ENCODE results near the gene B4GALNT2.
"Not testable (repeated sequence)": the region's sequence is repeated elsewhere in the genome, so short reads cannot be mapped to it uniquely, and the experiment has no call there.

B4GALNT2 gene

GRCh38 chr17:49121696-49122292 is 10.8 kb upstream of the B4GALNT2 start:
- no peak for DNase-seq (ENCODE audit: low read depth in 2 of 2)

- no peak for DNase-seq (ENCODE audit: low read depth in 2 of 2)
Measured at GRCh38 chr17:49122566-49122965, 10.0 kb upstream of the B4GALNT2 start.

GRCh38 chr17:49123061-49123460 is 9.5 kb upstream of the B4GALNT2 start:
- DNase-seq (ENCODE audit: low read depth in 2 of 2), result no peak

- no peak for DNase-seq (ENCODE audit: low read depth in 2 of 2)
Measured at GRCh38 chr17:49125449-49125848, 7.1 kb upstream of the B4GALNT2 start.

- not testable (repeated sequence) for DNase-seq (ENCODE audit: low read depth in 2 of 2)
Measured at GRCh38 chr17:49126183-49126859, 6.2 kb upstream of the B4GALNT2 start.

GRCh38 chr17:49129359-49129950 is 3.1 kb upstream of the B4GALNT2 start:
- not testable (repeated sequence) for DNase-seq (ENCODE audit: low read depth in 2 of 2)

- no peak for DNase-seq (ENCODE audit: low read depth in 2 of 2)
Measured at GRCh38 chr17:49130891-49131290, 1.7 kb upstream of the B4GALNT2 start.

GRCh38 chr17:49132317-49132698 is 261 bp upstream of the B4GALNT2 start:
- no peak for DNase-seq (ENCODE audit: low read depth in 2 of 2)

- no peak for DNase-seq (ENCODE audit: low read depth in 2 of 2)
Measured at GRCh38 chr17:49136335-49136734, 3.8 kb downstream of the B4GALNT2 start.

GRCh38 chr17:49145654-49146053 is 13.1 kb downstream of the B4GALNT2 start:
- not testable (repeated sequence) for DNase-seq (ENCODE audit: low read depth in 2 of 2)

GRCh38 chr17:49146620-49147306 is 14.2 kb downstream of the B4GALNT2 start:
- no peak for DNase-seq (ENCODE audit: low read depth in 2 of 2)

GRCh38 chr17:49148171-49148570 is 15.6 kb downstream of the B4GALNT2 start:
- DNase-seq (ENCODE audit: low read depth in 2 of 2), result no peak

GRCh38 chr17:49151996-49152395 is 19.4 kb downstream of the B4GALNT2 start:
- DNase-seq (ENCODE audit: low read depth in 2 of 2), result no peak

GRCh38 chr17:49156256-49156655 is 23.7 kb downstream of the B4GALNT2 start:
- no peak for DNase-seq (ENCODE audit: low read depth in 2 of 2)

- no peak for DNase-seq (ENCODE audit: low read depth in 2 of 2)
Measured at GRCh38 chr17:49157784-49158183, 25.2 kb downstream of the B4GALNT2 start.

- no peak for DNase-seq (ENCODE audit: low read depth in 2 of 2)
Measured at GRCh38 chr17:49162866-49163265, 30.3 kb downstream of the B4GALNT2 start.

GRCh38 chr17:49165143-49165542 is 32.6 kb downstream of the B4GALNT2 start:
- DNase-seq (ENCODE audit: low read depth in 2 of 2), result no peak

GRCh38 chr17:49168706-49169105 is 36.1 kb downstream of the B4GALNT2 start:
- DNase-seq (ENCODE audit: low read depth in 2 of 2), result no peak

GRCh38 chr17:49170216-49170615 is 37.6 kb downstream of the B4GALNT2 start:
- DNase-seq (ENCODE audit: low read depth in 2 of 2), result no peak

GRCh38 chr17:49170711-49171110 is 38.1 kb downstream of the B4GALNT2 start:
- not testable (repeated sequence) for DNase-seq (ENCODE audit: low read depth in 2 of 2)

GRCh38 chr17:49175978-49176377 is 43.4 kb downstream of the B4GALNT2 start:
- not testable (repeated sequence) for DNase-seq (ENCODE audit: low read depth in 2 of 2)

- DNase-seq (ENCODE audit: low read depth in 2 of 2), result peak; percentile 31 to 61
Measured at GRCh38 chr17:49180303-49180702, 47.7 kb downstream of the B4GALNT2 start.

Data from stimulated activated CD4-positive, alpha-beta T cell treated with anti-CD3 and anti-CD28 coated beads, Interleukin-12 subunit alpha, Interleukin-12 subunit beta, amount 100 ng/mL, for 24 hours (primary cell).